B cell (primary cell): Measurements from ENCODE around the gene RDH5. TPM values are rescaled to one million over a fixed set of nuclear protein-coding genes. Genes with fewer than 3 reads are reported as not detected.

Experiments
- ATAC-seq: fragments of 200-7000 bp; cut with Tn5 transposase; one replicate; pipeline ENCODE4 v1.10.0; 2021; ENCODE audit warnings: low read depth, mild to moderate bottlenecking, moderate number of reproducible peaks, moderate library complexity
- CTCF ChIA-PET: fragments of 350-600 bp; sonication (Branson Sonifier 250); formaldehyde crosslinking; loops from one replicate; lab custom pipeline; 2021; ENCODE audit warnings: antibody characterized with exemption, inconsistent platforms; lab: Charles Lee
- POLR2A ChIA-PET: fragments of 350-600 bp; sonication (Branson Sonifier 250); formaldehyde crosslinking; loops from one replicate; lab custom pipeline; 2021; ENCODE audit warnings: antibody characterized with exemption; lab: Charles Lee
- DNase-seq: peaks from one replicate; pipeline ENCODE4 v3.0.0; 2013
- H2AFZ ChIP-seq: 2 replicates; pipeline ENCODE4 v1.6.1; 2012; ENCODE audit warnings: mild to moderate bottlenecking, low read depth, low read length; ENCODE audit not compliant: insufficient read depth, poor library complexity, severe bottlenecking
- H3K27ac ChIP-seq, 2 donors: 1 replicate in 1 of 2; 2 replicates in 1 of 2; pipeline ENCODE4 v1.5.1; 2012 to 2013; ENCODE audit warnings: low read length in 2 of 2, mild to moderate bottlenecking in 2 of 2, moderate library complexity in 1 of 2
- H3K27me3 ChIP-seq, 4 experiments: fragments of 200-600 bp in 1 of 4; sonication (generic) in 1 of 4; replicated peaks in 1 of 4; 1 replicate in 2 of 4; 2 replicates in 2 of 4; pipeline versions ENCODE4 v1.6.1 to v1.7.0; 2013 to 2016; ENCODE audit warnings: low read length in 3 of 4, mild to moderate bottlenecking in 2 of 4, mixed read lengths in 1 of 4, moderate library complexity in 1 of 4; ENCODE audit not compliant: insufficient read depth in 4 of 4, control insufficient read depth in 3 of 4; ENCODE audit errors: control extremely low read depth in 1 of 4
- H3K36me3 ChIP-seq, 2 experiments: replicated peaks in 1 of 2; 1 replicate in 1 of 2; 2 replicates in 1 of 2; pipeline versions ENCODE4 v1.6.1 to v1.7.1; 2013; ENCODE audit warnings: low read length in 1 of 2; ENCODE audit not compliant: insufficient read depth in 2 of 2, control insufficient read depth in 1 of 2; ENCODE audit errors: control extremely low read depth in 1 of 2, extremely low read depth in 1 of 2
- H3K4me1 ChIP-seq, 2 donors: fragments of 200-600 bp in 1 of 2; sonication (generic) in 1 of 2; 1 replicate in 1 of 2; 2 replicates in 1 of 2; pipeline versions ENCODE4 v1.5.1 to v1.6.1; 2013 to 2017; ENCODE audit warnings: low read length in 2 of 2; ENCODE audit not compliant: control insufficient read depth in 2 of 2, insufficient read depth in 2 of 2
- H3K4me2 ChIP-seq: replicated peaks from 2 replicates; pipeline ENCODE3; 2012; ENCODE audit warnings: mild to moderate bottlenecking, low read depth, low read length; ENCODE audit not compliant: poor library complexity, severe bottlenecking
- H3K4me3 ChIP-seq, 5 experiments: fragments of 200-600 bp in 1 of 5; sonication (generic) in 1 of 5; 1 replicate in 3 of 5; 2 replicates in 2 of 5; pipeline versions ENCODE4 v1.5.1 to v1.7.0; 2011 to 2016; ENCODE audit warnings: low read length in 4 of 5, mild to moderate bottlenecking in 4 of 5, low read depth in 2 of 5, control low read depth in 1 of 5, moderate library complexity in 1 of 5; ENCODE audit not compliant: insufficient read depth in 1 of 5; ENCODE audit errors: control extremely low read depth in 1 of 5, extremely low read depth in 1 of 5
- H3K79me2 ChIP-seq: fragments of 200-600 bp; sonication (generic); one replicate; pipeline ENCODE4 v1.6.0; 2016; ENCODE audit warnings: low read length; ENCODE audit not compliant: control insufficient read depth, insufficient read depth
- H3K9ac ChIP-seq: fragments of 200-600 bp; sonication (generic); 2 replicates; pipeline ENCODE4 v1.6.1; 2017; ENCODE audit warnings: mild to moderate bottlenecking, low read length, moderate library complexity
- H3K9me3 ChIP-seq, 3 donors: one replicate each; pipeline versions ENCODE4 v1.6.1 to v1.7.1; 2013; ENCODE audit warnings: low read length in 2 of 3; ENCODE audit not compliant: control insufficient read depth in 2 of 3, insufficient read depth in 1 of 3; ENCODE audit errors: control extremely low read depth in 1 of 3
- H4K20me1 ChIP-seq: 2 replicates; pipeline ENCODE4 v1.6.0; 2012; ENCODE audit warnings: mild to moderate bottlenecking, low read length; ENCODE audit not compliant: insufficient read depth, control insufficient read depth, poor library complexity, severe bottlenecking
- H3K27ac Mint-ChIP-seq: one replicate; pipeline ENCODE4 v1.8.0; 2021; ENCODE audit warnings: mixed read lengths
- H3K27me3 Mint-ChIP-seq: one replicate; pipeline ENCODE4 v1.8.0; 2021; ENCODE audit warnings: mixed read lengths
- H3K4me1 Mint-ChIP-seq: one replicate; pipeline ENCODE4 v1.8.0; 2021; ENCODE audit warnings: mixed read lengths
- H3K4me3 Mint-ChIP-seq: one replicate; pipeline ENCODE4 v1.8.0; 2021; ENCODE audit warnings: mixed read lengths
- H3K9me3 Mint-ChIP-seq: one replicate; pipeline ENCODE4 v1.8.0; 2022; ENCODE audit warnings: mixed read lengths; ENCODE audit not compliant: insufficient read depth
- EZH2 ChIP-seq: IDR thresholded peaks from 2 replicates; pipeline ENCODE4 v1.6.1; 2012; ENCODE audit warnings: borderline replicate concordance, low read depth, mild to moderate bottlenecking, moderate library complexity, low read length; ENCODE audit not compliant: insufficient read depth, poor library complexity, severe bottlenecking
- WGBS: methylation state at CpG from one replicate; pipeline ENCODE4 v1.1.5; 2013; ENCODE audit warnings: missing lambda C conversion rate; ENCODE audit not compliant: insufficient coverage; 5-methylcytosine and 5-hydroxymethylcytosine counted together
- intact Hi-C: fragments of 100-400 bp; cut with micrococcal nuclease; formaldehyde crosslinking; loops from one replicate; pipeline ENCODE4 v1.10.0; 2022
- polyA plus RNA-seq: library from polyadenylated mRNA; depleted of rRNA; stranded (reverse); fragments of >200 nt; gene quantifications from 2 replicates; pipeline ENCODE4 v1.2.3, GENCODE V29; 2012
- total RNA-seq, 2 donors: library from RNA; stranded (reverse); fragments of 120-200 nt in 1 of 2; gene quantifications; 1 replicate in 1 of 2; 2 replicates in 1 of 2; pipeline versions ENCODE4 v1.2.3 to v1.2.4, GENCODE V29; 2013 to 2022
- TF ChIP-seq, protein P1 (sequence below): fragments of 200-600 bp; IDR thresholded peaks from one replicate; pipeline ENCODE4 v1.8.0; 2022; ENCODE audit warnings: antibody characterized with exemption, mild to moderate bottlenecking

RDH5 gene
- total and polyA plus RNA-seq, 2 donors (not counting 1 experiment from before 2014, with no cell fraction given), result 32.6 to 37.8 TPM

DNA sequence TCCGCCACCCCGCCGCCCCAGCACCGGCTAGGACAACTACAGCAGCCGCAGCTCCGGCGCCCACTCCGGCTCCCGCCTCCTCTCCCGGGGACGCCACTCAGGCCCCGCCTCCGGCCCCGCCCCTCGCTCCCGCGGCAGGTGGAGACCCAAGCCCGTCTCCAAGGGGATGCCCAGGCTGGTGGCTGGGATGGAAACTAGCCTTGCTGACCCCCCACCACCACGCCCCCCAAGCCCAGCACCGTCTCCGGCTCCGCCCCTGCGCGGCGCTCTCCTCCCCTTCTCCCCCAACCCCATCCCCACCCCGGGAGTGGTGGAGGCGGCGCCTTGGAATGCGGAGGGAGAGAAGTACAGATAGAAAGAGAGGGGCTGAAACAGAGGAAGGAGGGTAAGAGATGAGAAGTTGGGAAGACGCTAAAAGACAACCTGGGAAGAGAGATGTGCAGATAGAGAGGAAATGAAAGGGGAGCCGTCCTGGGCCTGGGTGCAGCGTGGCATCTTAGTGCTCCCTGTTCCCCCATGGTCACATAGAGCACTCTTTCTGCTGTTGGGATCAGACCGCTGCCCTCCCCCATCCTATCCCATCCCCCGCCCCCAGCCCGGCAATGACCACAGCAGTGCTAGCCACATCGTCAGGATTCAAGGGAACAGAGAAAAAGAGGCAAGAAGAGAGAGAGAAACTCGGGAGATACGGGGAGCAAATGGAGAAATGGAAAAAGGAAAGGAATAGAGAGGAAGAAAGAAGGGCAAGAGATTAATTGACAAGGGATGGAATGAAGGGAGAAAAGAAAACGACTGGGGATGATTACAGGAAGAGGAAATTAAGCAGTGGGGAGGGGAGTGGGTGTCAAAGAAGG, 12.1 kb upstream of the RDH5 start, which contains the start of gene ITGA7:
Gene ITGA7 (minus strand): TSS at position 64 of the 854 bp plus-strand sequence. CDS start 222 bp downstream, outside the sequence.
- Histone ChIP-seq H3K27ac (no peak within 1 kb of the TSS), H3K27me3 (peaks cover 0 to 20% (median 8%) of the 10 kb centered on the region in 4 experiments), H3K79me2 (no peaks in the 10 kb centered on the region), H3K9ac (peak within 1 kb of the TSS; percentile 69), H3K4me3 (peak within 1 kb of the TSS; percentile 38 to 81 (median 58)), H3K9me3 (no peaks in the 10 kb centered on the region), H3K4me1 (peaks cover 19 to 21% of the 10 kb centered on the region in 2 donors), H3K36me3 (no peaks in the 10 kb centered on the region), H3K4me2 (peak within 1 kb of the TSS; percentile 96), H4K20me1 (no peaks in the 10 kb centered on the region), H2AFZ (peak within 1 kb of the TSS; percentile 91)
- intact Hi-C loops, result loop anchor here (5.0 kb wide), 1 partner anchor 36 kb away; no protein-coding TSS in a partner anchor
- WGBS, result under 1% methylated on average over 23 of the region's 39 CpGs
- DNase-seq (peak; percentile 56), ATAC-seq (peak; percentile 84)
- peak within 1 kb of the TSS; percentile 90 for H3K4me3 Mint-ChIP-seq
- ChIA-PET POLR2A (interaction anchor here (0.6 to 1.2 kb wide), 2 partner anchors 8 to 30 kb away, joined by 3 to 5 read pairs; partner anchors contain the start of gene BLOC1S1), CTCF (interaction anchor here (1.0 to 2.8 kb wide), 3 partner anchors 26 to 52 kb away, joined by 3 to 15 read pairs (median 4); no protein-coding TSS in a partner anchor)
- peaks cover 18% of the 10 kb centered on the region for H3K27me3 Mint-ChIP-seq
- peak within 1 kb of the TSS; percentile 24 for H3K27ac Mint-ChIP-seq
- H3K9me3 Mint-ChIP-seq, result no peaks in the 10 kb centered on the region
- peaks cover 28% of the 10 kb centered on the region for H3K4me1 Mint-ChIP-seq
- TF ChIP-seq EZH2, result no peak
- TF ChIP-seq, protein P1, sequence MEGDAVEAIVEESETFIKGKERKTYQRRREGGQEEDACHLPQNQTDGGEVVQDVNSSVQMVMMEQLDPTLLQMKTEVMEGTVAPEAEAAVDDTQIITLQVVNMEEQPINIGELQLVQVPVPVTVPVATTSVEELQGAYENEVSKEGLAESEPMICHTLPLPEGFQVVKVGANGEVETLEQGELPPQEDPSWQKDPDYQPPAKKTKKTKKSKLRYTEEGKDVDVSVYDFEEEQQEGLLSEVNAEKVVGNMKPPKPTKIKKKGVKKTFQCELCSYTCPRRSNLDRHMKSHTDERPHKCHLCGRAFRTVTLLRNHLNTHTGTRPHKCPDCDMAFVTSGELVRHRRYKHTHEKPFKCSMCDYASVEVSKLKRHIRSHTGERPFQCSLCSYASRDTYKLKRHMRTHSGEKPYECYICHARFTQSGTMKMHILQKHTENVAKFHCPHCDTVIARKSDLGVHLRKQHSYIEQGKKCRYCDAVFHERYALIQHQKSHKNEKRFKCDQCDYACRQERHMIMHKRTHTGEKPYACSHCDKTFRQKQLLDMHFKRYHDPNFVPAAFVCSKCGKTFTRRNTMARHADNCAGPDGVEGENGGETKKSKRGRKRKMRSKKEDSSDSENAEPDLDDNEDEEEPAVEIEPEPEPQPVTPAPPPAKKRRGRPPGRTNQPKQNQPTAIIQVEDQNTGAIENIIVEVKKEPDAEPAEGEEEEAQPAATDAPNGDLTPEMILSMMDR, result no peak
